Measurements from ENCODE around the gene ABCD4.

GRCh38 chr14:74248017-74248416, 54.7 kb downstream of the ABCD4 start:
- TF ChIP-seq POLR2A (IDR thresholded peaks at IDR 0.05; ENCODE audit: low read length), result no peak
- no peak for TF ChIP-seq GATA1 (IDR thresholded peaks at IDR 0.05; ENCODE audit: low read depth, low read length)

Data from erythroblast (primary cell).